Measurements from ENCODE around the gene MEGF10.
A peak's percentile ranks its signal among the peaks of the same experiment; 100 is the strongest.

The MEGF10 gene

DNA sequence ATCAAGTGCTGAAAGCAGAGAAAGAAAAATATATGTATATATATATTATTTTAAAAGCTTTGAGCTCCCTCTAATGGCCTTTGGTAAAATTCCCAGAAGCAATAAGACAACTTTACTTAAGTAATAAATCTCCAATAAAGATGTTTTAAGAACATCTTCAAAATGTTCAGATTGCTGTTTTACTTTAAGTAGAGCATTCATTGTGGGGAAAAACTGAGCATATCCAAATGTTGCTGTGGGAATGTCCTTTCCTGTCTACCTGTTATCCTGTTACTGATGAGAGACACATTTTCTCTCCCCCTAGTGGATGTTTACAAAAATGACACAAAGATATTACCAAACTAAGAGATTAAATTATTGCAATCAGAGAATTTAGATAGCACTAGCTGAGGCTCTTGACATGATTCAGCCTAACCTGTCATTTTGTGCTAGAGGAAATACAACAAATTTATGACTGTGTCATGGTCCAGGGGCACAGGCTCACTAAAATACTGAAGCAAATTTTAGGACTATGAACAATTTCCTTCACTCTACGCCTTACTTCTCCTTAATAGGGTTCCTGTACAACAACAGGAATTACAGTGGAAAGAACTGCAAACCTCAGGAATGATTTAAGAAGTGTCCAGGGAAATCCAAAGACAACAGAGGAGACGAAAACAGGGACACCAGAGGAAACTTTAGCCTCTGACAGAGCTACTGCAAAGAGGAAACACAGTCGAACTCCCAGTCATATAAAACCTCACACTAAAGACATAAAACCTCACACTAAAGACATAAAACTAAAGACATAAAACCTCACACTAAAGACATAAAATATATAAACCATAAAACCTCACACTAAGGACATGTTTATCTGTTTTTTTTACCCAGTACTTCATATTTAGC lies 202.5 kb downstream of the MEGF10 start:
- peak; percentile 26 for DNase-seq (ENCODE audit: low spot score)
- TF ChIP-seq, protein P1, sequence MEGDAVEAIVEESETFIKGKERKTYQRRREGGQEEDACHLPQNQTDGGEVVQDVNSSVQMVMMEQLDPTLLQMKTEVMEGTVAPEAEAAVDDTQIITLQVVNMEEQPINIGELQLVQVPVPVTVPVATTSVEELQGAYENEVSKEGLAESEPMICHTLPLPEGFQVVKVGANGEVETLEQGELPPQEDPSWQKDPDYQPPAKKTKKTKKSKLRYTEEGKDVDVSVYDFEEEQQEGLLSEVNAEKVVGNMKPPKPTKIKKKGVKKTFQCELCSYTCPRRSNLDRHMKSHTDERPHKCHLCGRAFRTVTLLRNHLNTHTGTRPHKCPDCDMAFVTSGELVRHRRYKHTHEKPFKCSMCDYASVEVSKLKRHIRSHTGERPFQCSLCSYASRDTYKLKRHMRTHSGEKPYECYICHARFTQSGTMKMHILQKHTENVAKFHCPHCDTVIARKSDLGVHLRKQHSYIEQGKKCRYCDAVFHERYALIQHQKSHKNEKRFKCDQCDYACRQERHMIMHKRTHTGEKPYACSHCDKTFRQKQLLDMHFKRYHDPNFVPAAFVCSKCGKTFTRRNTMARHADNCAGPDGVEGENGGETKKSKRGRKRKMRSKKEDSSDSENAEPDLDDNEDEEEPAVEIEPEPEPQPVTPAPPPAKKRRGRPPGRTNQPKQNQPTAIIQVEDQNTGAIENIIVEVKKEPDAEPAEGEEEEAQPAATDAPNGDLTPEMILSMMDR (IDR thresholded peaks at IDR 0.05; ENCODE audit: extremely low read depth, insufficient read depth, missing control alignments) = peak; percentile 58
- in situ Hi-C loops (cut with MboI; ENCODE audit: low pct_unique_long_range_greater_than_20kb, low sequenced_read_pairs, unreplicated experiment) = no loop called here

DNA sequence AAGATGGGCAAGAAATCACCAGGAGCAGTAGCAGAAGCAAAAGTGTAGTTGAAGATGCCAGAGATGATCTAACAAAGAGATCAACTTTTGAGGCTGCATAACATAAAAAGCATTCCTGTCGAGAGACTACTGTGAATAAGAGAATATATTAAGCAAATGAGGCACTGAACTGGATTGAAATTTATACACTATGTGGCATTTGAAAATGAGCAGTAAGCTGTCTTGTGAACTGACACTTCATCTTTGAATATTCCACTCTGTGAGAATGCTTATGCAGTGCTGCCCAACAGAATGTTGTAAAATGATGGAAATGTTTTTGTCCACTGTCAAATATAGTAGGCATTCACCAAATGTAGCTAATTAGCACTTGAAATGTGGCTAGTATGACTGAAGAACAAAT lies 208.0 kb downstream of the MEGF10 start:
- TF ChIP-seq, protein P1 (IDR thresholded peaks at IDR 0.05; ENCODE audit: extremely low read depth, insufficient read depth, missing control alignments) = no peak
- in situ Hi-C loops (cut with MboI; ENCODE audit: low pct_unique_long_range_greater_than_20kb, low sequenced_read_pairs, unreplicated experiment) = no loop called here
- no peak for DNase-seq (ENCODE audit: low spot score)

DNA sequence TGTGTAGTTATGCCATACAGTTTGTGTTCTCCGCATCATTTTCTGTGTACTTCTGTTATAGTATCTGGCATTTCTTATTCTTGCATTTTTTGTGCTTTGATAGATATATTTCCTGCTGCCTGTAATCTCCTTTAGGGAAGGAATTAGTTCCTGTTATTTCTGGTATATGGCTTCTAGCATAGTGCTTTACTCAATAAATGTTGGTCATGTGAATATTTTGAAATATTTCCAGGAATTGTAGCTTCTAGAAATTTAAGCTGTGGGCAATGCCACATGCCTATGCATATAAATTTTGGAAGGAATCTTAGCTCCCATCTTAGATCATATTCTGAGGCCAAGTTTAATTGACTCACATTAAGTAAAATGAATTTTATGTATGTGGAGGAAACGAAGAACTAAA lies 215.3 kb downstream of the MEGF10 start:
- in situ Hi-C loops (cut with MboI; ENCODE audit: low pct_unique_long_range_greater_than_20kb, low sequenced_read_pairs, unreplicated experiment) = loop anchor here (25.0 kb wide), 1 partner anchor 844 kb away; no protein-coding TSS in a partner anchor
- TF ChIP-seq, protein P1 (IDR thresholded peaks at IDR 0.05; ENCODE audit: extremely low read depth, insufficient read depth, missing control alignments) = no peak
- no peak for DNase-seq (ENCODE audit: low spot score)

DNA sequence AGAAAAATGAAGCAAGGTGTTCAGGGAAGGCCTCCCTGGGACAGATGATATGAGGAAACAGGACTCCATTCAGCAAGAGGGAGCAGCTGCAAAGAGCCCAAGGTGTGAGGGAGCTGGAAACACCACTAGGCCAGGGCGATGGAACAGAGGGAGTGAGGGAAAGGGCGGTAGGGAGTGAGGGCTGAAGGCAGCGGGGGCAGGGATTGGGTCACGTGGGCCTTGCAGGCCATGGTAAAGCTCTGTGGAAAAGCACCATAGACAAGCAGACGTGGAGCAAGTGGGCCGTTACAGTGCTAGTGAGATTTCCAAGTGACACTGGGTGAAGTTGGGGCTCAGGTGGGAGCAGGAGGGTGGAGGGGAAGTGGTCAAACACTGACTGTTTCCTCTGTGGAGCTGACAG lies 216.0 kb downstream of the MEGF10 start:
- DNase-seq (ENCODE audit: low spot score) = no peak
- in situ Hi-C loops (cut with MboI; ENCODE audit: low pct_unique_long_range_greater_than_20kb, low sequenced_read_pairs, unreplicated experiment) = loop anchor here (25.0 kb wide), 1 partner anchor 844 kb away; no protein-coding TSS in a partner anchor
- TF ChIP-seq, protein P1 (IDR thresholded peaks at IDR 0.05; ENCODE audit: extremely low read depth, insufficient read depth, missing control alignments) = no peak

DNA sequence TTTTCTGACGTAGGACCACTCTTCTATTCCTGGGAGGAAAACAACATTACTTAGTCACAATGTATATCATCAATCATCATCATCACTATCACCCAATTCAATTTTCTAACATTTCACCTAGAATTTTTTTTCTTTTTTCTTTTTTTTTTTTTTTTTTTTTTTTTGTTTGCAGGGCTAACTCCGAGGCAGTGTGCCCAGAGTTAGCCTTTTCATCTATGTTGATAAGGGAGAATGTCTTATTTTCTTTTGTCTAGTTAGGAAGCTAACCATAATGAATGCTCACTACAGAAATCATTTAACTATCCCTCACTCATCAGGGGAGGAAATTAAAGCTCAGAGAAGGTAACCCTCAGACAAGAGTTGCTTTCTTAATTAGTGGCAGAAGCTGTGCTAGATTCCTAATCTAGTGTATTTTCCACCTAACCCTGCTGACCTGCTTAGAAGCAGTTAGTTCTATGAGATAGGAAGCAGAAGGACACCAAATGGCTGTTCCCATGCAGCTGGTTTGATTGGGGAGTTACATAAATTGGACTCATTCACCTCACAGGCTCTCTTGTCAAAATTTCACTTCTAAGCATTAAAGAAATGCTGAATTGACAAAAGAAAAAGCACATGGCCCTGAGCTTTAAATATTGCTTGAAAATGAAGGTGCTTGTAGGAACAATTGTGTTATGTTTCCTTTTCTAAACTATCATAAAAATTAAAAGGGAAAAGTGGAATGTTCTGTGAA lies 218.2 kb downstream of the MEGF10 start:
- in situ Hi-C loops (cut with MboI; ENCODE audit: low pct_unique_long_range_greater_than_20kb, low sequenced_read_pairs, unreplicated experiment) = loop anchor here (25.0 kb wide), 1 partner anchor 847 kb away; no protein-coding TSS in a partner anchor

More for the DNA sequence above, 218.2 kb downstream of the MEGF10 start:
- DNase-seq (ENCODE audit: low spot score) = no peak
- TF ChIP-seq, protein P1 (IDR thresholded peaks at IDR 0.05; ENCODE audit: extremely low read depth, insufficient read depth, missing control alignments) = no peak
